PC-9 (cell line): ENCODE data around the gene TEX51.

Experiments used
- EZH2 ChIP-seq: fragments of 200-600 bp; sonication (generic); IDR thresholded peaks from 2 replicates; pipeline ENCODE4 v1.8.0; 2017; ENCODE audit warnings: antibody characterized with exemption, low read depth
- TF ChIP-seq, protein P1 (sequence below): fragments of 200-600 bp; sonication (generic); conservative IDR thresholded peaks from 2 replicates; pipeline ENCODE4 v1.6.1; 2017; ENCODE audit warnings: mixed run types, antibody characterized with exemption, mild to moderate bottlenecking, moderate library complexity

DNA sequence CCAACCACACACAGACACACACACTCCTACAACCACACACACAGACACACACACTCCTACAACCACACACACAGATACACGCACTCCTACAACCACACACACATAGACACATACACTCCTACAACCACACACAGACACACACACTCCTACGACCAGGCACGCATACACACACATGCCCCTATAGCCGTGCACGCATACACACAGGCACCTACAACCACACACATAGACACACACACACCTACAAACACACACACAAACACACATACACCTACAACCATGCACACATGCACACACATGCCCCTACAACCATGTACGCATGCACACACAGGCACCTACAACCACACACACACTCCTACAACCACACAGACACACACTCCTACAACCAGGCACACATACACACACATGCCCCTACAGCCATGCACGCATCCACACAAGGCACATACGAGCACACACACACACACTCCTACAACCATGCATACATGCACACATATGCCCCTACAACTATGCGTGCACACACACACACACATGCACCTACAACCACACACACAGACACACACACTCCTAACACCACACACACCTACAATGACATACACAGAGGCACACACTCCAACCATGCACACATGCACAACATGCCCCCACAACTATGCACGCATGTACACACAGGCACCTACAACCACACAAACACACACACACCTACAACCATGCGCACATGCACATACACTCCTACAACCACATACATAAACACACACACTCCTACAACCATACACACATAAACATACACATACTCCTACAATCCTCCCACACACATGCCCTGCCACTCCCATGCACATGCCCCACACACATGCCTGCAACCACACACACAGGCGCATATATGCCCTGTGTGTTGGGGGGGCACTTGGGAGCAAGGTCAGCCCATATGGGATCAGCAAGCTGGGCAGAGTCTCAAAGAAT is 19.1 kb upstream of the TEX51 start:
- TF ChIP-seq, protein P1, sequence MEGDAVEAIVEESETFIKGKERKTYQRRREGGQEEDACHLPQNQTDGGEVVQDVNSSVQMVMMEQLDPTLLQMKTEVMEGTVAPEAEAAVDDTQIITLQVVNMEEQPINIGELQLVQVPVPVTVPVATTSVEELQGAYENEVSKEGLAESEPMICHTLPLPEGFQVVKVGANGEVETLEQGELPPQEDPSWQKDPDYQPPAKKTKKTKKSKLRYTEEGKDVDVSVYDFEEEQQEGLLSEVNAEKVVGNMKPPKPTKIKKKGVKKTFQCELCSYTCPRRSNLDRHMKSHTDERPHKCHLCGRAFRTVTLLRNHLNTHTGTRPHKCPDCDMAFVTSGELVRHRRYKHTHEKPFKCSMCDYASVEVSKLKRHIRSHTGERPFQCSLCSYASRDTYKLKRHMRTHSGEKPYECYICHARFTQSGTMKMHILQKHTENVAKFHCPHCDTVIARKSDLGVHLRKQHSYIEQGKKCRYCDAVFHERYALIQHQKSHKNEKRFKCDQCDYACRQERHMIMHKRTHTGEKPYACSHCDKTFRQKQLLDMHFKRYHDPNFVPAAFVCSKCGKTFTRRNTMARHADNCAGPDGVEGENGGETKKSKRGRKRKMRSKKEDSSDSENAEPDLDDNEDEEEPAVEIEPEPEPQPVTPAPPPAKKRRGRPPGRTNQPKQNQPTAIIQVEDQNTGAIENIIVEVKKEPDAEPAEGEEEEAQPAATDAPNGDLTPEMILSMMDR: no peak
- TF ChIP-seq EZH2: no peak
